HepG2 (cell line): ENCODE measurements around the gene GRIK5. TPM values are rescaled to one million over a fixed set of nuclear protein-coding genes. Genes with fewer than 3 reads are reported as not detected.

ENCODE experiments used
- ADNP ChIP-seq: sonication (generic); formaldehyde crosslinking; IDR thresholded peaks from 2 replicates; pipeline ENCODE4 v1.4.0; 2020; ENCODE audit warnings: missing genetic modification reagents
- AGO1 ChIP-seq: fragments of 200-400 bp; formaldehyde crosslinking; IDR thresholded peaks from 2 replicates; pipeline ENCODE4 v1.6.1; 2017; ENCODE audit warnings: mild to moderate bottlenecking, low read depth, low read length, moderate library complexity; ENCODE audit not compliant: poor library complexity, severe bottlenecking
- ARID4A ChIP-seq: sonication (generic); formaldehyde crosslinking; IDR thresholded peaks from 2 replicates; pipeline ENCODE4 v1.5.0; 2020; ENCODE audit warnings: mild to moderate bottlenecking, missing genetic modification reagents, borderline replicate concordance
- ATF1 ChIP-seq: IDR thresholded peaks from 2 replicates; pipeline ENCODE4 v1.6.1; 2016; ENCODE audit warnings: mild to moderate bottlenecking, control low read depth
- EZH2 ChIP-seq: conservative IDR thresholded peaks from 2 replicates; pipeline ENCODE4 v1.6.1; 2012; ENCODE audit warnings: mild to moderate bottlenecking, low read depth, low read length, moderate library complexity
- FOXO1 ChIP-seq: sonication (generic); formaldehyde crosslinking; IDR thresholded peaks from 2 replicates; pipeline ENCODE4 v1.4.0; 2020; ENCODE audit warnings: missing genetic modification reagents
- FOXP4 ChIP-seq: sonication (generic); formaldehyde crosslinking; IDR thresholded peaks from 2 replicates; pipeline ENCODE4 v1.4.0; 2020; ENCODE audit warnings: missing genetic modification reagents
- HDAC6 ChIP-seq: fragments of 200-600 bp; sonication (generic); IDR thresholded peaks from 2 replicates; pipeline ENCODE4 v1.7.0; 2017; ENCODE audit warnings: mild to moderate bottlenecking, antibody characterized with exemption, low read length, low read depth
- KAT2B ChIP-seq: fragments of 150-350 bp; IDR thresholded peaks from 2 replicates; pipeline ENCODE4 v1.6.1; 2014; ENCODE audit warnings: low read depth, low read length, borderline replicate concordance
- KMT2B ChIP-seq: IDR thresholded peaks from 2 replicates; pipeline ENCODE4 v1.6.1; 2016; ENCODE audit warnings: missing genetic modification reagents, missing compliant biosample characterization
- MAFK ChIP-seq, 2 experiments: IDR thresholded peaks in 1 of 2; conservative IDR thresholded peaks in 1 of 2; 2 replicates each; pipeline ENCODE4 v1.6.1; 2011; ENCODE audit warnings: improper control_type of control experiment in 2 of 2, low read length in 2 of 2
- NCOA5 ChIP-seq: sonication (generic); formaldehyde crosslinking; IDR thresholded peaks from 2 replicates; pipeline ENCODE4 v1.4.0; 2020; ENCODE audit warnings: missing genetic modification reagents
- POLR2AphosphoS5 ChIP-seq: IDR thresholded peaks from 2 replicates; pipeline ENCODE4 v1.6.1; 2012; ENCODE audit warnings: low read depth, low read length
- RFX1 ChIP-seq: fragments of 450-650 bp; IDR thresholded peaks from 2 replicates; pipeline ENCODE4 v1.6.1; 2017
- XBP1 ChIP-seq: sonication (generic); formaldehyde crosslinking; IDR thresholded peaks from 2 replicates; pipeline ENCODE4 v1.5.0; 2020; ENCODE audit warnings: missing genetic modification reagents
- ZBTB4 ChIP-seq: sonication (generic); formaldehyde crosslinking; IDR thresholded peaks from 2 replicates; pipeline ENCODE4 v1.4.0; 2020; ENCODE audit warnings: missing genetic modification reagents, mild to moderate bottlenecking, borderline replicate concordance
- ZNF138 ChIP-seq: sonication (generic); formaldehyde crosslinking; IDR thresholded peaks from 2 replicates; pipeline ENCODE4 v1.5.0; 2020; ENCODE audit warnings: mild to moderate bottlenecking, low read depth, missing genetic modification reagents
- ZNF430 ChIP-seq: sonication (generic); formaldehyde crosslinking; IDR thresholded peaks from 2 replicates; pipeline ENCODE4 v1.9.0; 2021; ENCODE audit warnings: mild to moderate bottlenecking, missing genetic modification reagents
- ZNF772 ChIP-seq: sonication (generic); formaldehyde crosslinking; IDR thresholded peaks from 2 replicates; pipeline ENCODE4 v1.5.0; 2020; ENCODE audit warnings: mild to moderate bottlenecking, missing genetic modification reagents
- ZNF891 ChIP-seq: sonication (generic); formaldehyde crosslinking; IDR thresholded peaks from 2 replicates; pipeline ENCODE4 v1.5.0; 2020; ENCODE audit warnings: mild to moderate bottlenecking, missing genetic modification reagents
- polyA plus RNA-seq, 8 experiments: library from polyadenylated mRNA; depleted of rRNA in 3 of 8; stranded (reverse) in 7 of 8; unstranded in 1 of 8; fragments of >200 nt; fragmentation: Illumina TruSeq in 4 of 8; extraction: Trizol in 4 of 8; gene quantifications; 2 replicates each; pipeline versions ENCODE4 v1.2.1 to v1.2.3, GENCODE V29; 2011 to 2016; ENCODE audit warnings: low read depth in 4 of 8, missing spikeins in 1 of 8, mixed read lengths in 1 of 8; ENCODE audit not compliant: insufficient read depth in 1 of 8
- total RNA-seq, 5 experiments: library from RNA; depleted of rRNA; stranded (reverse); fragments of >200 nt; fragmentation: Illumina TruSeq; extraction: Trizol; gene quantifications; 2 replicates each; pipeline ENCODE4 v1.2.3, GENCODE V29; 2016; ENCODE audit warnings: low read depth in 1 of 5
- TF ChIP-seq, protein P1 (sequence below): sonication (generic); formaldehyde crosslinking; IDR thresholded peaks from 2 replicates; pipeline ENCODE4 v1.5.0; 2020; ENCODE audit warnings: mild to moderate bottlenecking, low read depth, missing genetic modification reagents, borderline replicate concordance

The GRIK5 gene
- total and polyA plus RNA-seq, 2 of the 13 experiments (the other 11 are each of a cell fraction or from before 2014, with no cell fraction given) = not detected

DNA sequence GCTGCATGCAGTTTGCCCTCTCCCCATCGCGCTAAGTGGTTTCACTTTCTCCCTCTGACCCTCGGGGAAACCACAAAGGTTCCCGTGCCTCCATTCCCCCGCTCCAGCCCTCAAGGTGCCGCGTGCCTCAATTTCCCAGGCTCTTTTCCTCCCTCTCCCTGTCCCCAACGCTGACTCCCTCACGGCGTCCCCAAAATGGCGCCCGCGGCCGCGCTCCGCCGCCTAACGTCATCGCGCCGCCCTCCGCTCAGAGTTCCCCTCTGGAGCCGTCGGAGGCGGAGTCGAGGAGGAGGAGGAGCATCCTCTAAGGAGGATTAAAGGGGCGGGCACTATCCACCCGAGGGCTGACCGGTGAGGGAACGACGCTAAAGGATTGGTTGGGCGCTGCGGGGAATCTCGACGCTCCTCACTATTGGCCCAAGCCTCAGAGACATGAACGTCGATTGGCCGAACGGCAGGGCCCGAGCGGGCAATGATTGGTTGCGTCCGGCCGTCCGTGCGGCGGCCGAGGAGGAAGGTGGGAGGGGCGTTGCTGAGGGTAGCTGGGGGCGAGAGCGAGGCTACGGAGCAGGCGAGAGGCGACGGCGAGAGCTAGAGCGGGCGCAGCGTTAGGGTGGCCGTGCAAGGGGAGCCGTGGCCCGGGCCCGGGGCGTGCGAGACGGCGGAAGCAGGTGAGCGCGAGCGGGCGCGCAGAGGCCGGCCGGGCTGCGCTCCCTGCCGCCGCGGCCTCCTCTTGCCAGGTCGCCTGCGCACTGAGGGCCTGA is 5.8 kb upstream of the GRIK5 start, which contains the start of gene ZNF574 (continued):
- TF ChIP-seq HDAC6 = no peak
- no peak for TF ChIP-seq KAT2B
- TF ChIP-seq RFX1 = no peak
- peak; percentile 84; the same call in 1 of the 2 replicates for TF ChIP-seq ARID4A
- no peak for TF ChIP-seq ZNF891 (CRISPR knock-in tag)
- no peak for TF ChIP-seq FOXO1 (CRISPR knock-in tag)
- no peak for TF ChIP-seq ADNP (CRISPR knock-in tag)
- TF ChIP-seq POLR2AphosphoS5 = peak; percentile 94
- TF ChIP-seq ZNF430 (CRISPR knock-in tag) = 0 out of 2 replicates have a peak, but pooled peaks have one; percentile 29
- no peak for TF ChIP-seq ZBTB4 (CRISPR knock-in tag)
- no peak for TF ChIP-seq KMT2B (CRISPR knock-in tag)
- no peak for TF ChIP-seq EZH2
- TF ChIP-seq NCOA5 (CRISPR knock-in tag) = no peak
- TF ChIP-seq XBP1 (CRISPR knock-in tag) = no peak
- no peak for TF ChIP-seq FOXP4 (CRISPR knock-in tag)
- TF ChIP-seq, protein P1, sequence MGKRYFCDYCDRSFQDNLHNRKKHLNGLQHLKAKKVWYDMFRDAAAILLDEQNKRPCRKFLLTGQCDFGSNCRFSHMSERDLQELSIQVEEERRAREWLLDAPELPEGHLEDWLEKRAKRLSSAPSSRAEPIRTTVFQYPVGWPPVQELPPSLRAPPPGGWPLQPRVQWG (CRISPR knock-in tag) = no peak
- TF ChIP-seq MAFK (conservative IDR thresholded peaks at IDR 0.05 in 1 of 2, IDR thresholded peaks at IDR 0.05 in 1 of 2; ENCODE audit: low read length in 2 of 2) = no peak
- peak; percentile 87 for TF ChIP-seq ATF1 (CRISPR knock-in tag)
- no peak for TF ChIP-seq AGO1
- TF ChIP-seq ZNF772 (CRISPR knock-in tag) = no peak
- TF ChIP-seq ZNF138 = no peak
